BJ (cell line): Measurements from ENCODE around the gene MED13L. TPM values are rescaled to one million over a fixed set of nuclear protein-coding genes. Genes with fewer than 3 reads are reported as not detected.

Source experiments
- CTCF ChIA-PET: fragments of 350-600 bp; formaldehyde crosslinking; extraction: SDS; loops from one replicate; lab custom pipeline; 2021; ENCODE audit warnings: antibody characterized with exemption, inconsistent platforms; lab: Yijun Ruan, JAX
- POLR2A ChIA-PET: fragments of 300-600 bp; sonication (Branson Sonifier 250); formaldehyde crosslinking; extraction: SDS; loops from one replicate; lab custom pipeline; 2021; ENCODE audit warnings: antibody characterized with exemption; lab: Charles Lee
- DNase-seq: peaks from one replicate; pipeline ENCODE4 v3.0.0-alpha.2; 2011; ENCODE audit warnings: low read depth
- H3K27me3 ChIP-seq: 2 replicates; pipeline ENCODE4 v1.6.0; 2011; ENCODE audit warnings: low read length; ENCODE audit not compliant: control insufficient read depth, insufficient read depth
- H3K36me3 ChIP-seq: 2 replicates; pipeline ENCODE4 v1.5.1; 2011; ENCODE audit warnings: low read length; ENCODE audit not compliant: control insufficient read depth, insufficient read depth
- H3K4me3 ChIP-seq: 2 replicates; pipeline ENCODE4 v1.5.1; 2011; ENCODE audit warnings: low read depth, mild to moderate bottlenecking, control low read depth, low read length
- CTCF ChIP-seq: IDR thresholded peaks from 2 replicates; pipeline ENCODE4 v1.5.1; 2011; ENCODE audit warnings: low read depth, mild to moderate bottlenecking, control low read depth, inconsistent platforms, low read length, moderate library complexity; ENCODE audit not compliant: insufficient read depth
- polyA plus RNA-seq: library from polyadenylated mRNA; depleted of rRNA; stranded (reverse); fragments of >200 nt; gene quantifications from 2 replicates; pipeline ENCODE4 v1.2.3, GENCODE V29; 2011

Gene MED13L
- polyA plus RNA-seq, 1 experiment = 43.7 TPM

- no peak for DNase-seq
Measured at GRCh38 chr12:116057356-116057755, 220.1 kb downstream of the MED13L start.

GRCh38 chr12:116055895-116056607, 221.4 kb downstream of the MED13L start:
- TF ChIP-seq CTCF = no peak
- no peak for DNase-seq
- Histone ChIP-seq H3K4me3 (no peak overlapping the region), H3K27me3 (no peaks in the 10 kb centered on the region), H3K36me3 (no peaks in the 10 kb centered on the region)
- ChIA-PET POLR2A (no interaction called here), CTCF (interaction anchor here (1.1 kb wide), 1 partner anchor 21 kb away, joined by 3 read pairs; no protein-coding TSS in a partner anchor)

More at GRCh38 chr12:116057356-116057755, 220.1 kb downstream of the MED13L start:
- Histone ChIP-seq H3K36me3 (no peaks in the 10 kb centered on the region), H3K4me3 (no peak overlapping the region), H3K27me3 (no peaks in the 10 kb centered on the region)
- ChIA-PET CTCF (no interaction called here), POLR2A (no interaction called here)
- TF ChIP-seq CTCF = no peak

- TF ChIP-seq CTCF = no peak
- Histone ChIP-seq H3K27me3 (no peaks in the 10 kb centered on the region), H3K36me3 (no peaks in the 10 kb centered on the region), H3K4me3 (no peak overlapping the region)
- DNase-seq = no peak
- POLR2A ChIA-PET = no interaction called here
- CTCF ChIA-PET = interaction anchor here (2.2 kb wide), 1 partner anchor 11 kb away, joined by 10 read pairs; no protein-coding TSS in a partner anchor
Measured at GRCh38 chr12:116054280-116054679, 223.2 kb downstream of the MED13L start.

- no peak overlapping the region for H3K4me3 ChIP-seq
- POLR2A ChIA-PET = no interaction called here
- H3K27me3 ChIP-seq = no peaks in the 10 kb centered on the region
- no peak for TF ChIP-seq CTCF
- H3K36me3 ChIP-seq = no peaks in the 10 kb centered on the region
- CTCF ChIA-PET = interaction anchor here (0.7 to 2.2 kb wide), 3 partner anchors 12 to 14 kb away, joined by 3 to 10 read pairs (median 3); no protein-coding TSS in a partner anchor
- DNase-seq = peak; percentile 13
Measured at GRCh38 chr12:116053479-116054200, 223.9 kb downstream of the MED13L start.

GRCh38 chr12:116050275-116050674, 227.2 kb downstream of the MED13L start:
- DNase-seq = no peak
- Histone ChIP-seq H3K36me3 (no peaks in the 10 kb centered on the region), H3K27me3 (no peaks in the 10 kb centered on the region), H3K4me3 (no peak overlapping the region)
- TF ChIP-seq CTCF = no peak
- ChIA-PET CTCF (no interaction called here), POLR2A (no interaction called here)
